ENCODE results near the gene RASA3. TPM values are rescaled to one million over a fixed set of nuclear protein-coding genes. Genes with fewer than 3 reads are reported as not detected.
A peak's percentile ranks its signal among the peaks of the same experiment; 100 is the strongest.

RASA3 gene
- total and polyA plus RNA-seq, 9 of the 15 experiments (the other 6 are each of a cell fraction or from before 2014, with no cell fraction given), result 0.72 to 25.3 (median 14.4) TPM

- TF ChIP-seq MAX (CRISPR knock-in tag; IDR thresholded peaks at IDR 0.05) (peak; percentile 83), CEBPG (CRISPR knock-in tag; IDR thresholded peaks at IDR 0.05) (no peak), CEBPG (tag; conservative IDR thresholded peaks at IDR 0.05 in 1 of 2, IDR thresholded peaks at IDR 0.05 in 1 of 2) (no peak), RAD21 (CRISPR knock-in tag; conservative IDR thresholded peaks at IDR 0.05 in 1 of 2, IDR thresholded peaks at IDR 0.05 in 1 of 2) (peak in 1 of 2 experiments; percentile 4; a peak in 1 of 4 replicates), SRSF7 (optimal IDR thresholded peaks at IDR 0.05; ENCODE audit: low read depth, low read length) (no peak), RCOR1 (IDR thresholded peaks at IDR 0.05; ENCODE audit: borderline replicate concordance in 1 of 2, low read depth in 2 of 2, low read length in 2 of 2) (0 out of 4 replicates have a peak, but pooled peaks of 1 of the 2 experiments have one; percentile 30), UBTF (IDR thresholded peaks at IDR 0.05; ENCODE audit: borderline replicate concordance in 1 of 2, low read depth in 2 of 2, low read length in 2 of 2) (peak in 1 of 2 experiments; percentile 45; a peak in 1 of 4 replicates), ZZZ3 (IDR thresholded peaks at IDR 0.05) (no peak), ZNF384 (IDR thresholded peaks at IDR 0.05; ENCODE audit: low read depth, low read length) (peak; percentile 74), ZBTB40 (IDR thresholded peaks at IDR 0.05) (peak; percentile 81), ZBTB40 (CRISPR knock-in tag; IDR thresholded peaks at IDR 0.05) (no peak), TSC22D4 (tag; IDR thresholded peaks at IDR 0.05) (no peak)
Measured at GRCh38 chr13:114128624-114129522, 3.5 kb downstream of the RASA3 start (continued).

Measured in K562 (cell line).